Uterus (tissue), 2 donors: ENCODE measurements around the gene SCAP.

Source experiments
- POLR2A ChIP-seq, 2 donors: fragments of 450-650 bp; IDR thresholded peaks; one replicate each; pipeline ENCODE4 v1.6.1; 2016; ENCODE audit warnings: antibody characterized with exemption in 2 of 2, mild to moderate bottlenecking in 1 of 2, moderate library complexity in 1 of 2
- TF ChIP-seq, protein P1 (sequence below), 4 experiments: fragments of 200-600 bp in 2 of 4; fragments of 450-650 bp in 2 of 4; sonication (generic) in 2 of 4; IDR thresholded peaks; one replicate each; pipeline ENCODE4 v1.5.1; 2016 to 2019; ENCODE audit warnings: antibody characterized with exemption in 4 of 4, mild to moderate bottlenecking in 2 of 4, moderate library complexity in 1 of 4

- no peak for TF ChIP-seq POLR2A (IDR thresholded peaks at IDR 0.05)
- TF ChIP-seq, protein P1, sequence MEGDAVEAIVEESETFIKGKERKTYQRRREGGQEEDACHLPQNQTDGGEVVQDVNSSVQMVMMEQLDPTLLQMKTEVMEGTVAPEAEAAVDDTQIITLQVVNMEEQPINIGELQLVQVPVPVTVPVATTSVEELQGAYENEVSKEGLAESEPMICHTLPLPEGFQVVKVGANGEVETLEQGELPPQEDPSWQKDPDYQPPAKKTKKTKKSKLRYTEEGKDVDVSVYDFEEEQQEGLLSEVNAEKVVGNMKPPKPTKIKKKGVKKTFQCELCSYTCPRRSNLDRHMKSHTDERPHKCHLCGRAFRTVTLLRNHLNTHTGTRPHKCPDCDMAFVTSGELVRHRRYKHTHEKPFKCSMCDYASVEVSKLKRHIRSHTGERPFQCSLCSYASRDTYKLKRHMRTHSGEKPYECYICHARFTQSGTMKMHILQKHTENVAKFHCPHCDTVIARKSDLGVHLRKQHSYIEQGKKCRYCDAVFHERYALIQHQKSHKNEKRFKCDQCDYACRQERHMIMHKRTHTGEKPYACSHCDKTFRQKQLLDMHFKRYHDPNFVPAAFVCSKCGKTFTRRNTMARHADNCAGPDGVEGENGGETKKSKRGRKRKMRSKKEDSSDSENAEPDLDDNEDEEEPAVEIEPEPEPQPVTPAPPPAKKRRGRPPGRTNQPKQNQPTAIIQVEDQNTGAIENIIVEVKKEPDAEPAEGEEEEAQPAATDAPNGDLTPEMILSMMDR (IDR thresholded peaks at IDR 0.05), result no peak
These were observed 53.0 kb downstream of the SCAP start for GRCh38 chr3:47422743-47423142.
